ENCODE measurements around the gene SPPL3.

Gene SPPL3

DNA sequence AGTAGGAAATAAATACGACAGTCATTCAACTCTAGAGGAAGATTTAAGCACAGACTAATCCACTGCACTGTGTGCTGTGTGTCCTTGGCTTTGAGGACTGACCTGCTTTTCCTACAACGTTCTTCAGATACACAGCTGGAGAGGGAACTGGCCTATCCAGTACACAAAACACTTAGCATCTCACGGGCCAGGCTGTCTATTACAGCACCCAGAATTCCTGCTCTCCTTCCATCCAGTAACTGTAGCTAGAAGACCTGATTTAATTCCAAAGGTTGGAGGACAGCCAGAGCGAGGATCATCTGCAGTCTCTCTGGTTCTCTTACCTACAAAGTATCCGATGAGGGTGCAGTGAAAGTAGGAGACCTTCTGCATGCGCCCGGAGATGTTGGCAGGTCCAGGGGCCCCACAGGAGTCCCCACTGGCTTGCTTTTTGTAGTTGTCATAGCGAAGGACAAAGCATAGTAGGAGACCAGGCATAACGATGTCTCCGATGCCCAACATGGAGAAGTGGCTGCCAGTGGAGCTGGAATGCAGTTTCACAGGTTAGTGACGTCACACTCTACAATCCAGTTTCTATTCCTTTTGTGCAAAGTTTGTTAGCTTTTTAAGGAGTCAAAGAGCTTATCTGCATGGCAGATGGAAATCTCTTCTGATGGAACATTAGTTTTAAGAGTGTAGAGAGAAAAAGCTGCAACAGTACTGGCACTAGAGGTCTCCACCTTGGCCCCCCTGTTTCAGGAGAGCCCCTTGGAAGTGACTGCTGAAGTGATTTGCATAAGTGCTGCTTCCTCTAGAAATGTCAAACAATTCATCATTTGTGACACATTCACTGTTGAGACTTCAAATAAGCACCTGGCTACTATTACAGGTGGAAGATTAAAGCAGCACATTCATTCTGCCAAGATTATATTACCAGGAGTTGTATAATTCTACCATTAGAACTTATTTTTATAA, 136.8 kb downstream of the SPPL3 start:
- no peak for DNase-seq

DNA sequence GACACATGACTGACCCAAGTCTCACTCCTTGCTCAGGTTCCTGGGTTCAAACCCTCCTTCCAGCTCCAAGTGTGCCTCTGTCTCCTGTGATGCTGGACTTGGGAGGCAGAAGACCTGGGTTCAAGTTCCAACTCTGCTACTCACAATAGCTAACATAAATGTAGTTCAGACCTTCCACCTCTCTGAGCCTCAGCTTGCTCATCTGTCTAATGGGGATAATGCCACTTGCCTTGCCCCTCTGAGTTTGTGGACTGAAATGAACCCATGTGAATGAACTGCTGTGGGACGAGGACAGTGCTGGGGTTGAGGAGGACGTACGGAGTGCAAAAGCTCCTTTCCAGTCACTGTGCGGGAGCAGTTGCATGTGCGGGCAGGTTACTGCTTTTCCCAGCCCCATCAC, 137.6 kb downstream of the SPPL3 start:
- no peak for DNase-seq

DNA sequence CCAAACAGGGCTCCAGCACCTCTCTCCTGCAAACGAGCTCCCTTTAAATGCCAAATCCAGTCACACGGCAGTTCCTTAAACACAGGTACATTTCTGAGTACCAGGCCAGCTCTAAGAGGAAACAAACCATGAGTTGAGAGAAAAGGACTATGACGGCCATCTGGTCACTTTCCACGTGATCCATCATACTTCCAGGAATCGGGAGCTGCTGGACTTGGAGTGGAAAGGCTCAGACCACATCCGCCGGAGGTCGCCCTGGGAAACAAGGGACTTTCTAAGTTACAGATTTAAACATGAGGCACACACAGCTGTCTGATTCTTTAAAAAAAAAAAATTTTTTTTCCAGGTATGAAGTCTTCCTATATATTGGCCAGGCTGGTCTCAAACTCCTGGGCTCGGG, 139.3 kb downstream of the SPPL3 start:
- DNase-seq, result no peak

DNA sequence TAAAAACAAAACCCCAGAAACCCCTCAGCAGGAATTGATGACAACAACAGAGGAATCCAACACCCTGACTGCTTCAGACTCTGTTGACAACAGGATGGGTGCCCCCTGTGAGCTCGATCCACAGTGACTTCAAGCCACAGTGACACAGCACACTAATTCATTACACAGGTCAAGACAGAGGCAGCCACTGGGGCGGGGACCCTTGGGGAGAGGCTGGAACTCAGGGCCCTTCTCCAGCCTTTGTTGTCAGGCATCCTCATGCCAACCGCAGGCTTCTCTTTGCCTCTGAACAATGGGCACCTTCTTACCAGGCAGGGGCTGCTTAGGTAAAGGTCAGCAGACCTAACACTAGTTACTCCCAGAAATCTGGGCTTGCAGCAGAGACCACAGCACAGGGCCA, 140.9 kb downstream of the SPPL3 start:
- no peak for DNase-seq

DNA sequence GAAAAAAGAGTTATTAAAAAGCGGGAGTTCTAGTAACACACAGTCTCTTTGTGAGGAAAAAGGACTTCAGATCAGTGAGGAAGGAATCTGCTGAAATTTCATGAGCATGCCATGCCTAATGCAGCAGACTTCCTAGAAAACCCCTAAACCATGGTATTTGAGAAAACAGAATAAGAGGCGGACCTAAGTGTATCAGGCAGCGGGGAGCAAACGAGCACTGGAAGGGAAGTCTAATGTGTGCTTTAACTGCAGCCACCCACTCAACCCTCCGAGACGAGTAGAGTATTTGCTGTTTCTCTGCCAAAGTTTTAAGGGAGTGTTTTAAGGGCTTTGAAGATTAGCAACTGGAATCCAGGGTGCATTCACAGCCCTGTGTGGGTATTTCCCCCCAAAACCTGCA, 142.1 kb downstream of the SPPL3 start:
- no peak for DNase-seq

DNA sequence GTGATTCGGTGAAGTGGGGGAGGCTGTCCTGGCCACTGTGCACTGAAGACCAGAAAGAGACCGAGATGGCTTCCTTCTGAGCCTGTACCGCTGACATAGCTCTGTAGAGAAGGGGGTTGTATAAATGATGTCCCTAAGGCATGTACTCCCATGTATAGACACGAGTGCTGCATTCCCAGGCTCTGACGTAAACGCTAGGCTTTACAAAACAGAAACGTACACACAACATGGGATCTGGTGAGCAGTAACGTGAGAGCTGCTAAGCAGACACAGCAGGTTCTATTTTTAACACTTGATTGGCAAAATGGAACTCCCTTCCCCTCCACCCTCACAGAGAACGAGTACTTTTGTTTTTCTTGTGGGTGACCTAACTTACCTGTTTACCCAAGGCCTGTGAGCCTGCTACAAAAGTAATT, 142.6 kb downstream of the SPPL3 start:
- DNase-seq, result no peak

DNA sequence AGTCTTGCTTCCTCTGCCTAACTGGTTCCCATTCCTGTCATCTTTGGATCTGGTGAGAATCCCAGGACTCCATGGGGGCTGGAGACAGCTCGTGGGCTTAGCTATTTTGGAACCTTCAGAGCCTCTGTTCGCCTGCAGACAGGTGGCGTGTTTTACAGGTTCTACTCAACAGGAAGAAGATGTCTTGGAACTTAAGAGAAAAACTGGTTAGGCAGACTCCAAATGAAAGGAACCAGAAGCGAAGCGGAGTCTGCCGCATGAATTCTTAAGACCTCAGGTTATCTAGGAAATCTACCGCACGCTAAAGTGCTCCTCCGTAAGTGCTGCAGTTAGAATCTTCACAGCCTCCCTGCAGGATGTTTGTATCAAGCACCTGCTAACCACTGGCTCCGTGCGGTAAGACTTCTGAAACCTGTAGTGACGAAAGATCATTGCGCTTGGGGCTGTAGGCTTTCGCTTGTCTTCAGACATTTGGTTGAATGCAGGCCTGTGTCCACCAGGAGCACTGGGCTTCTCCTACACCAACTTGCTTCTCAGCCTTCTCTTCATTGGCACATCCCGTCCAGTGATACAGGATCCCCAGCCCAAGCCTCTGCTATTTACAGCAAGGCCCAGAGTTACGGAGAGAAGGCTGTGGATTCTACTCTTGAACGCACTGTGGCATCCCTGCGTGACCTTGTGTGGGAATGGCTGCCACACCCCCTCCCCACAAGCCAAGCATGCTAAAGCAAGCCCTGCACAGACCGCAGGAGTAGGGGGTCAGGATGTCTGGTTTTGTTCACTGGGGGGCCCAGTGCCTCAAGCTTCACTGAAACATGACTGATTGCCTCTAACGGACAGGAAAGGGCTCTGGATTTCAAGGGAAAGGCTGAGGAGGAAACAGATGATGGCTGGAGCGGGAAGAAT, 143.6 kb downstream of the SPPL3 start:
- DNase-seq, result peak; percentile 57

DNA sequence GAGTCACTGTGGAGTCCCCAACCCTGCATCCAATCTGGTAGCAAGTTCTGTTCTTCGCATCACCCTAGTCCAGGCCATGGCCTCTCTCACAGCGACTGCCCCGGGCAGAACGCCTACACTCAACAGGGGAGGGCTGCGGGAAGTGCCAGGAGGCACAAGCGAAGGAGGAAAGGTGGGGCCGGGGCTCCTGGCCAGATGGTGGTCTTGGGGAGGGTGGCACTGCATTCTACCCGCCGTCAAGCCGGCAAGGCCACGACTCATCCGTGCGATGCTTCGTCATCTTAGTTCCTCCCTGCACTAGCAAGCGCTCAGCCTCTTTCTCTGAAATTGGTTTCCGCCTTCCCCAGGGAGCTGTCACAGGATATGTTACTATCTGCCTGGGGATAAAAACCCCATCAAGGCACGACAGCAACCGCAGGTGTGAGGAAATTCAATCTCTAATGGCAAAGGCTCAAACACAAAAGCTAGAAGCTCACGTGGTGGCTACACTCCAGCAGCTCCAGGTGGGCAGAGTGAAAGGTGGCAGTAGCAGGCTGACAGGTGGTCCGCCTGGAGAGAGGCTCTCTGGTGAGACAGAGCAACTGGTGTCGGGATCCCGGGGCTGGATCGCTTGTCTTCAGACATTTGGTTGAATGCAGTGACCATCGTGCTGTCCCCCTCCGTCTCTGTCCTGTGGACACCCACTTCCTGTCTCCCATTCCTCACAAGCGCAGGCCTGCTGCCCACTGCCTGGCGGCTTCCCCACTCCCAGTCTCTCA, 144.4 kb downstream of the SPPL3 start:
- no peak for DNase-seq

DNA sequence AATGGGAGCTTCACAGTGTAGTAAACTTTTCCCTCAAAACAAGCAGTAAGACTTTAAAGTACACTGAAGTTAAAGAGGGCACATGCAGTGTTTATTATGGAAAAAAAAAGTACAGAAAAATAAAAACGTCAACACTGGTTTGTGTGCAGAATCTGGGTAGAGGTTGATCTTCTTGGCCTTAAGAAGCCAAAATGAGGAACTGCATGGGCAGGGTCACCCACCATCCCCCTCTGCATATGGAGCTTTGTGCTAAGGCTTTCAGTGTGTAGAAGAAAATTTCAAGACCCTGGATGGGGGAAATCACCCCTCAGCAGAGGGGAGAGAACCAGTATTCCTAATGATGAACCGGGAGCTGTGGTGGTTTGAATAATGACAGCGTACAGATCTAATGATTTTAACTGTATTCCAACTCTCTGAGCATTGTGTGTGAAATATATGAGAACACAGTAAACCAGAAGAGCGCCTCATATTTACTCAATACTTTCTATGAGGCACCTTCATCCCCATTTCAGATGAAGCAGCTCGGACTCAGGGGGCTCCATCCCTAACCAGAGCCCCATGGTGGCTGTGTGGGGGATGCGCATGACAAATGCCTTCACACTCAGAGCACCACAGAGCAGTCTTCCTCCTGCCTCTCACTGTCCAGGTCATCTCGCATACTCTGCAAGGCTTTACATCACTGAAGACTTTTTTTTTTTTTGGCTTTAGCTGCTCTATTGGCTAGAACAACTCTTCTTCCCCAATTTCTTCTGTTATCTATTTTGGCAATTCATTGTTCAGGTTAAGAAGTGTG, 145.2 kb downstream of the SPPL3 start:
- no peak for DNase-seq

DNA sequence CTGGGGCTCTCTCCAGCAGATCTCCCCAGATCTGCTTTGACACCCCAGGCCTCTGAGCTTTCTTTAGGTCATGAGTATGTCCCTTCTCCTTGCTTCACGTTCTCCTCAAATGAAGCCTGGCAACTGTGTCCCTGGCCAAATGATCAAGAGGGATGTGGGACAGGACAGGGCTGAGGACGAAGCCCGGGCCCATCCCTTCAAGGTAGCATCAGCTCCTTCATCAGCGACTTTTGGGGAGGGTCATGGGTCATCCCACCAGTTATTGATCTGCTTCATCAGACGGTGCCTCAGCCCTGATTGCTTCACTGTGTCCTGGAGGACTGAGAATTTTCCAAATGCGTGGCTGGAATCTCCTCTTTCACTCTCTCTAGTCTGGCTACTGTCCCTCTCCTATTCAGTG, 146.2 kb downstream of the SPPL3 start:
- no peak for DNase-seq

DNA sequence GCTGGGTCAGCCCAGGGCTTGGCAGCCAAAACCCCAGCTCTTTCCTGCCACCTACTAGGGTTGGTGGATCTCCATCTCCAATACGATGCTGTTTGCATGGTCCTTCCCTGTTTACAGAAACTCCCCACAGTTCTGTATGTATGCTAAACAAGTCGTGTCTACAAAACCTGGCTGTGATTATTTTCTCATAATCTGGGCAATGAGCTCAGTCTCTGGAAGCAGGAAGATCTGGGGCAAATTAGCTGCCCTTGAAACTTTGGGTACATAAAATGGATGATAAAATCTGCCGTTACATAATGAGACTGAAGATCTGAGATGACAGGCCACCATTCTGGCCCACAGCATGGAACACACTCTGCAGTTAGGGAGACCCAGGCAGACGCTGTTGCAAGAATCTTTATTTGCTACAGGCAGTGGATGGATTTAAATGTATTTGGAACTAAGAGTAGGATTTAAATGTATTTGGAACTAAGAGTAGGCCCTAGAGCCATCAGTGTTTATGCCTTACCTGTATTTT, 146.9 kb downstream of the SPPL3 start:
- no peak for DNase-seq

DNA sequence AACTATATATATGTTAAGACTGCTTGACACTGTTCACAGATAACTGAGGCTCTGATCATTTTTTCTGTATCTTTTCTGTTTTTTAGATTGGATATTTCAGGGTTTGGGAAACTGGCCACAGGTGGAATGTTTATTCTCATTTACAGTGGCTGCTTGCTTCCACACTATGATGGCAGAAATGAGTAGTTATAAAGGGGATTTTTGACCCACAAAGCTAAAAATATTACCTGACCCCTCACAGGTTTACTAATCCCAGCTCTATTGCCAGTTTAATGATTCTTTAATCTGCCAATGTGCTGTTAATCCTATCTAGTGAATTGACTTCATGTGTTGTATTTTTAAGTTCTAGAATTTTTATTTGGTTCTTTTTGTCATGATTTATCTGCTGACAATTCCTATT, 148.9 kb downstream of the SPPL3 start:
- no peak for DNase-seq

DNA sequence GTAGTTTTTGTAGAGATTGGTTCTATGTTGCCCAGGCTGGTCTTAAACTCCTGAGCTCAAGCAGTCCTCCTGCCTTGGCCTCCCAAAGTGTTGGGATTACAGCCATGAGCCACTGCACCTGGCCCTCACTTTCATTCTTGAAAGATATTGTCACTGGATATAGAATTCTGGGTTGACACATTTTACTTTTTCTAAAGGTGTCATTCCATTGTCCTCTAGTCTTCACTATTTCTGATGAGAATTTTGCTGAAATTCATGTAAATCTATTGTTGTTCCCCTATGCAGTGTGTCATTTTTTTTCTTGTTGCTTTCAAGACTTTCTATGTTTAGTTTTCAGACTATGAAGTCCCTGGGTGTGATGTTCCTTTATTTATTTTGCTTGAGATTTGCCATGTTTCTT, 149.4 kb downstream of the SPPL3 start:
- no peak for DNase-seq

DNA sequence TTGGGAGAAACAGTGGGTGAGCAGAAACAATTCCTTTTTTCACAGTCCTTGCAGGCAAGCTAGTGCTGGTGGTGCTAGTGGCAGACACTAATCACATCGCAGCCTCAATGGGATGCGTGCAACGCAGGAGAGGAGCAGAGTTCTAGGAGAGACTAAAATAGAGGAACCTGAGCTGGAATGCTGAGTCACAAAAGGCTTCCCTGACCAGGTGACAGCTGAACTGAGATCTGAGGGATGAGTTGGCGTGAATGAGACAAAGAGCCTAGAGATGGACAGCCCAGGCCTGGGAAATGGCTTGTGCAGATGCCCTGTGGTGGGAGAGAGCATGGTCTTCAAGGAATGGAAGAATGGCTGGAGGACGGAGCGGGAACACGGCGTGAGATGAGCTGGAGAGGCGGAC, 152.8 kb downstream of the SPPL3 start:
- no peak for DNase-seq

DNA sequence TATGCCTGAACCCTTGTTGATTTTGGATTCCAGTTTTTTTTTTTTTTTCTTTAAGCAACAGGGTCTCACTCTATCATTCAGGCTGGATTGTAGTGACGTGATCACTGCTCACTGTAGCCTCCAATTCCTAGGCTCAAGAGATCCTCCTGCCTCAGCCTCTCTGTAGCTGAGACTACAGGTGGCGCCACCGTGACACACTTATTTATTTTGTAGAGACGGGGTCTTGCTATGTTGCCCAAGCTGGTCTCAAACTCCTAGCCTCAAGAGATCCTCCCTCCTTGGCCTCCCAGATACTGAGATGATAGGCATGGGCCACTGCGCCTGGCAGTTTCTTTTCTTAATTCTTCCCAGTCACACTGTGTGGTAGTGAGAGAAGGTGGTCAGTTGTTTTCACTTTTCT, 153.4 kb downstream of the SPPL3 start:
- DNase-seq, result no peak

DNA sequence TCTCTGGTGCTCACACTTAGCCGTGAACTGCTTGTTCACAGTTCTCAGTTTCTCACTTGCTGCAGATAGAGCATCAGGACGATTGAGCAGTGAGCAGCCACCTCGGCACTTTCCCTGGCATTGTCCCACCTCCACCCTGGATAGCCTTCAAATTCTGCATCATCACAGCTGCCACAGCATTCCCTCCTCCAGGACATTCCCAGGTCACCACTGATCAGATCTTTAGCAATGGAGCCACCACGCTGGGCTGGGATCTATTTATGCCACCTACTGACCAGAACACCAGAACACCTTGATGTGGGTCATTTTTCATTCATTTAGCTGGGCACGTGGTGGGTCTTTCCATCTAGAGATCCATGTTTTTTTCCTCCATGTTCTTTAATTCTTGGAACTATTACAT, 154.9 kb downstream of the SPPL3 start:
- no peak for DNase-seq

DNA sequence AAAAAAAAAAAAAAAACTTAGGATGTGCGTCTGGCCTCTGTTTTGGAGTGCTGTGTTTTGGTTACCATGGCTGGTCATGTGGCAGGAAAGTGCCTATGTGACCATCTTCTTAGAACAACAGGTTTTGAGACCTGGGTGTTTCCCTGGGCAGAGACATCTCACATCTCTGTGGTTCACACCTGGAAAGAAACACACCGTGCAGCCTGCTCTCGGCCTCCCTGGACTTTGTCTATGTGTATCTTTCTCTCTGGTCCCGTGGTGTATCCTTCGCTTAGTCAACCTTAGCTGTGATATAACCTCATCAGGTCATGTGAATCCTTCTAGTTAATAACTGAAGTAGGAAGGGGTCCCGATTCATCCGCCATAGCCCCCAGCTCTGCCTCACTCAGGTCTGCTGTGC, 155.9 kb downstream of the SPPL3 start:
- DNase-seq, result no peak

DNA sequence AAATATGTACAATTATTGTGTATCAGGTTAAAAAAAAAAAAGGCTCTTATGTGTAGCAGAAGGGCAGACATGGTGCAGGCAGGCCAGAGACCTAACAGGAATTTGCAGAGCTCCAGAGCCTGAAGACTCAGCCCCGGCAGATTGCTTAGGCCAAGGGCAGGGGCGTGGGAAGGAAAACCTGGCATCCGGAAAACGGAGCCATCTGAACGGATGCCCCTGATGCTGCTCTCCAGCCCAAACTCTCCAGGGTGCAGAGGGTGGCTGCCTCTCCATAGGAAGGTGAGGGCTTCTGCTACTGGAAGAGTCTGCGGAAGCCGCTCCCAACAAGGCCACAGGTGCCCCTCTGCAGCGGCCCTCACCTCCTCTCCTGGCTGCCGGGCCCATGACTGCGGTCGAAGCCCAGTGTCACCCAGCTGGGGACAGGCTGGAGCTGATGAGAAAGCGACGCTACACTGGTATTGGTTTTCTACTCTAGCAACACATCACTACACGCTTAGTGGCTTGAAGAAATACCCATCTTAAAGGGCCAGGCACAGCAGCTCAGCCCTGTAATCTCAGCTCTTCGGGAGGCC, 159.2 kb downstream of the SPPL3 start:
- no peak for DNase-seq

DNA sequence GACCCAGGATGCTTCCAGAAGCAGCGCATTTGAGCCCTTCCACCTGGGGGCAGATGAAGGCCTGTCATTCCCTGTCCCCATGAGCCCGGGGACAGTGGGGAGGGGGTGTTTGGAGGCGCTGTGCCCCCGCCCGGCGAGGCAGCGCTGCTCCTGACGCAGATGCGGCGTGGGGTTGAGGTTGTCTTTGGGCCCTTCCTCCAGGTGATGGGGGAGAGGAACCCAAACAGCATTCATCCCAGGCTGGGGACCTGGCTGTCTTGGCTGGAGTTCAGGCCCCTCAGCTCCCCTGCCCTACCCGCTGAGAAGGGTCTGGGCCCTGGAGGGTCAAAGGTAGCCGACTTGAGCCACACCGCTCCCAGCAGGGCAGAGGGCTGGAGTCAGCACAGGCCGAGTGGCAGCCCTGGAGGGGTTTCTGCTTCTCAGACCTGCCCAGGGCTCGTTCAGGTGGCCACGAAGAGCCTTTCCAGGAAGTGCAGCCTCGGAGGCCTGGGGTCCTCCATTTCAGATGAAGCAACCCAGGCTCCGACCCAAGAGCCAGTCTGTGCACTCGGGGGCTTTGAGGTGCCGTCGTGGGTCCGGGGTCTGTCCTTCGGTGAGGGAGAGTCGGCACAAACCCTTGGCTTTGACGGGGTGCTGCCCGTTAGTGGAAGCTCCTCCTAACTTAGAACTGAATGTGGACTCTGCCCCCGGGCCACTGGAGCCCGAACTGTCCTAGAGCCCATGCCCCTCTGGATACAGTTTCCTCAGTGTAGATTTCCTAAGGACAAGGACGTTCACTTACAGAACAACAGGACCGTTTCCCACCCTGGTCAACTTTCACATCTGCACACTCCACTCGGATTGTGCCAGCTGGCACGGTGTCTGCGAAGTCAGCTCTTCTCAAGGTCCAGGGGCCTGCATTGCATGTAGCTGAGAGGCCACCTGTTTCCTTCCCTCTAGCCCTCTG, 162.4 kb downstream of the SPPL3 start:
- no peak for DNase-seq

DNA sequence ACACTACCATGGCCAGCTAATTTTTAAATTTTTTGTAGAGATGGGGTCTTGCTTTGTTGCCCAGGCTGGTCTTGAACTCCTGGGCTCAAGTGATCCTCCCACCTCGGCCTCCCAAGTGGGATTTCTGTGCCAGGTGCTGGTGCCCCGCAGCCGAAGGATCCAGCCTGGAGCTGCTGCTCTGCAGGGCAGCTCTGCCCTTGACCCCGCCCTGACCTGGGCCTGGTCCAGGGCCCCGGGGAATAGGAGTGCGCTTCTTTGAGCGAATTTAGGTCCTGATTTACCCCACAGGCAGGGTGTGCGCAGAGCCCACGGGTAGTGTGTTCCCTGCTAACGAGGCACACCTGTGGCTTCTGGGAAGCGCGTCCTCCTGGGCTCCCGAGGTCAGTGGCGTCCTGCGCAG, 163.3 kb downstream of the SPPL3 start:
- DNase-seq, result no peak
